Type B pancreatic cell (in vitro differentiated cells): ENCODE results near the gene LYVE1. TPM values are rescaled to one million over a fixed set of nuclear protein-coding genes. Genes with fewer than 3 reads are reported as not detected.
A peak's percentile ranks its signal among the peaks of the same experiment; 100 is the strongest.

ENCODE experiments used
- DNase-seq: peaks from one replicate; pipeline ENCODE4 v3.0.0; 2021; ENCODE audit warnings: mixed read lengths; ENCODE audit not compliant: unreplicated experiment; ENCODE audit errors: extremely low spot score
- H3K27ac Mint-ChIP-seq: 2 replicates; pipeline ENCODE4 v1.8.0; 2021; ENCODE audit warnings: mild to moderate bottlenecking, mixed read lengths
- H3K27me3 Mint-ChIP-seq: 2 replicates; pipeline ENCODE4 v1.8.0; 2021; ENCODE audit warnings: mixed read lengths
- H3K36me3 Mint-ChIP-seq: 2 replicates; pipeline ENCODE4 v1.8.0; 2021; ENCODE audit warnings: mixed read lengths
- H3K4me1 Mint-ChIP-seq: one replicate; pipeline ENCODE4 v1.8.0; 2021; ENCODE audit warnings: mixed read lengths; ENCODE audit not compliant: unreplicated experiment
- H3K4me3 Mint-ChIP-seq: 2 replicates; pipeline ENCODE4 v1.8.0; 2021; ENCODE audit warnings: mild to moderate bottlenecking, mixed read lengths
- H3K9me3 Mint-ChIP-seq: 2 replicates; pipeline ENCODE4 v1.8.0; 2021; ENCODE audit warnings: mixed read lengths
- total RNA-seq: library from RNA; stranded (reverse); gene quantifications from 2 replicates; pipeline ENCODE4 v1.2.1, GENCODE V29; 2021; ENCODE audit warnings: low replicate concordance
- TF ChIP-seq, protein P1 (sequence below): fragments of 200-600 bp; sonication (generic); conservative IDR thresholded peaks from 2 replicates; pipeline ENCODE4 v1.5.0; 2021; ENCODE audit warnings: antibody characterized with exemption, mild to moderate bottlenecking

Gene LYVE1
- total RNA-seq, 1 donor from 2014 or later, result not detected

DNA sequence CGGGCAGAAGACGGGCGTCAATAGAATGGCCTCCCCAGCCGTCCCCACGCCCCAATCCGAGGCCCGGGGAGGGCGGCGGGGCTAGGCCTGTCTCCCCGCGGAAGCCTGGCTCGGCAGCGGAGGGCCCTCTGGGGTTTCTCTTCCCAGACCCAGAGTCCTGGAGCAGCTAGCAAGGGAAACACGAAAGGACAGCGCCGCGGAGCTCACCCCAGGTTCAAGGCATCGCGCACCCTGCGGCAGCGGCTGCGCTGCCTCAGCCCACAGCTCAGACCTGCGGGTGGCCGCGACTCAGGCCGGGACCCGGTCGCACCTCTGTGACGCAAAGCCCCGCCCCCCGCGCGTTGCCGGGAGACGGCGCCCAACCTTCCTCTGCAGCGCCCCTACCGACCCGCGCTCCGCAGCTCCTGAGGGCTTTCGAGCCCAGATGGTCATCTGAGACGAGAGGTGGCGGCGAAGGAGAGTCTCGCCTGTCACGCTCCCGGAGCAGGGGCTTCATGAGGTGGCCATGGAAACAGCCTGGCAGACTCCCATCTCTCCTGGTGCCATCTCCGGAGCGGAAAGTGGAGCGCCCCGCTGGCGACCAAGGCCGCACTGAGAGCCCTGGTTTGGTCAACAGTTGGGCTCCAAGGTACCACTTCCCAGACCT lies 27.4 kb downstream of the LYVE1 start, which contains the start of gene RNF141:
Gene RNF141, minus strand, starts transcription at position 273 of the 646 bp plus-strand sequence. CDS start 7,029 bp downstream, outside the sequence.
- Mint-ChIP-seq H3K36me3 (no peaks in the 10 kb centered on the region), H3K4me3 (peak within 1 kb of the TSS; percentile 93), H3K9me3 (no peaks in the 10 kb centered on the region), H3K27me3 (no peaks in the 10 kb centered on the region), H3K27ac (peak within 1 kb of the TSS; percentile 97), H3K4me1 (peaks cover 12% of the 10 kb centered on the region)
- TF ChIP-seq, protein P1, sequence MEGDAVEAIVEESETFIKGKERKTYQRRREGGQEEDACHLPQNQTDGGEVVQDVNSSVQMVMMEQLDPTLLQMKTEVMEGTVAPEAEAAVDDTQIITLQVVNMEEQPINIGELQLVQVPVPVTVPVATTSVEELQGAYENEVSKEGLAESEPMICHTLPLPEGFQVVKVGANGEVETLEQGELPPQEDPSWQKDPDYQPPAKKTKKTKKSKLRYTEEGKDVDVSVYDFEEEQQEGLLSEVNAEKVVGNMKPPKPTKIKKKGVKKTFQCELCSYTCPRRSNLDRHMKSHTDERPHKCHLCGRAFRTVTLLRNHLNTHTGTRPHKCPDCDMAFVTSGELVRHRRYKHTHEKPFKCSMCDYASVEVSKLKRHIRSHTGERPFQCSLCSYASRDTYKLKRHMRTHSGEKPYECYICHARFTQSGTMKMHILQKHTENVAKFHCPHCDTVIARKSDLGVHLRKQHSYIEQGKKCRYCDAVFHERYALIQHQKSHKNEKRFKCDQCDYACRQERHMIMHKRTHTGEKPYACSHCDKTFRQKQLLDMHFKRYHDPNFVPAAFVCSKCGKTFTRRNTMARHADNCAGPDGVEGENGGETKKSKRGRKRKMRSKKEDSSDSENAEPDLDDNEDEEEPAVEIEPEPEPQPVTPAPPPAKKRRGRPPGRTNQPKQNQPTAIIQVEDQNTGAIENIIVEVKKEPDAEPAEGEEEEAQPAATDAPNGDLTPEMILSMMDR, result peak; percentile 84
- peak; percentile 98 for DNase-seq

DNA sequence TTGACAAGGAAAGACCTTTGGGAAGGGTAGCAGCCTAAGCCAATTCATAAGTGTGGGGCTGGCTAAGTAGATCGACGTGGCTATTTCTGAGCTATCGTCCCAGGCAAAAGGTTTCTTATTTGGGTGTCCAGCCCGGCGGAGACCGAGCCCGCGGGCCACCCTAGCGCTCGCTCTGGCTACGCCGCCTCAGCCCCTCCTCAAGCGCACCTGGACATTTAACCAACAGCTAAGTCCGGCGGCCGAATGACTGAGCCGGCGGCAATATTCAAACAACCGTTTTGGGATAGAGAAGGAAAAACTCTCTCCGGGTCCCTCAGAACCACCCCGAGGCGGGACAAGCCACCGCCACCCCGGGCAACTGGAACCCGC lies 27.9 kb downstream of the LYVE1 start:
- DNase-seq, result peak; percentile 68
- Mint-ChIP-seq H3K4me1 (peaks cover 12% of the 10 kb centered on the region), H3K27me3 (no peaks in the 10 kb centered on the region), H3K9me3 (no peaks in the 10 kb centered on the region), H3K27ac (peak overlapping the region; percentile 97), H3K36me3 (no peaks in the 10 kb centered on the region), H3K4me3 (peak overlapping the region; percentile 93)
- TF ChIP-seq, protein P1, result no peak

DNA sequence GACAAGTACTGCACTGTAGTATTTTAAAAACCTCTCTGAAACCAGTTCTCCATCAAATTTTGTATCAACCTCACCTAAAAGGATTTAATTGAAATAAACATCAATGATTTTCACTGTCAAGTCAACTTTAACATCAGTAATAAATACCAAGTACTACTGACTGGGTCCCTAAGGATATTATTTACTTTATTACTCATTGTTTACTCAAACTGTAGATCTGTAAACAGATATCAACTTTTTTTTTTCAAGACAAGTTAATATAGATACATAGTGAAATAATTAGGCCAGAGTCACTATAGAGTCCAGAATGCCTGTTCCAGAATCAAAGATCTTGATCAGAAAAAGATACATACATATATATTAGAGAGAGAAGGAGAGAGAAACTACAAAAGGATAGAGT lies 29.1 kb downstream of the LYVE1 start:
- no peaks in the 10 kb centered on the region for H3K9me3 Mint-ChIP-seq
- TF ChIP-seq, protein P1, result no peak
- H3K27me3 Mint-ChIP-seq, result no peaks in the 10 kb centered on the region
- peaks cover 12% of the 10 kb centered on the region for H3K4me1 Mint-ChIP-seq
- DNase-seq, result no peak
- peak overlapping the region; percentile 93 for H3K4me3 Mint-ChIP-seq
- H3K27ac Mint-ChIP-seq, result peak overlapping the region; percentile 97
- H3K36me3 Mint-ChIP-seq, result no peaks in the 10 kb centered on the region

DNA sequence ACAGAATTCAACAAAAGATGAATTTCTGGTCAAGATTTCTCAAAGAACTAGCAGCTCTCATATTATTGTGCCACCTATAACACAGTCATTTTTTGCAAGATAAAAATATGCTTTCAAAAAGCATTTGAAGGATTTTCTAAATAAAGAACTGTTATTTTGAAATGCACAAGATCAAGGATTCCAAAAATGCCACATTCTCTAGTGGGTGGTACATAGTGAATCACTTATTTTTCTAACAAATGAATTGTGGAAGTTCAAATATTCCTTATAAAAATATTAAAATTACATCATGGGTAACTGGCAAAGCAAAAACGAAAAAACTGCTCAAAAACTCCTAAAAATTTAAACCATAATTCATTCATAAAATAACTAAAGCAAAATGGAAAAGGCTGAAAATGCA lies 29.5 kb downstream of the LYVE1 start:
- Mint-ChIP-seq H3K4me1 (peaks cover 12% of the 10 kb centered on the region), H3K27me3 (no peaks in the 10 kb centered on the region), H3K36me3 (no peaks in the 10 kb centered on the region), H3K9me3 (no peaks in the 10 kb centered on the region), H3K4me3 (no peak overlapping the region), H3K27ac (no peak overlapping the region)
- TF ChIP-seq, protein P1, result no peak
- DNase-seq, result no peak

DNA sequence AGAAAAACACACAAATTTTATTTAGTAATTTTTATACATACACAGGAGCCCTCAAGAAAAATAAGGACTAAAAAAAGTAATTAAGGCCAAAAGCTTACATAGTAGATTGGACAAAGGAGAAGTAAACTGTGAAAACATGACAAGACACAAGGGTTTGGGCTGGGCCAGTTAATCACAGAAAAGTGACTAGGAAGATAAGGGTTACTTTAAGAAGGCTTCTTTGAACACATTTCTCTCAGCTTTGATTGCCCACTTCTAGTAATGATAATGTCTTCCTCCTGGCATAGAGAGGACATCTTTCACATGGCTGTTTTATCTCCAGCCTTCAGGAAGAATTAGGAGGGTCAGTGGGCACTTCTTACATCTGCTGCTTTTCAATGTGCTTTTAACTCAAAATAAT lies 30.9 kb downstream of the LYVE1 start:
- DNase-seq, result no peak
- Mint-ChIP-seq H3K4me3 (no peak overlapping the region), H3K27me3 (no peaks in the 10 kb centered on the region), H3K27ac (no peak overlapping the region), H3K36me3 (no peaks in the 10 kb centered on the region), H3K9me3 (no peaks in the 10 kb centered on the region), H3K4me1 (peaks cover 12% of the 10 kb centered on the region)
- TF ChIP-seq, protein P1, result no peak
